AG08395 (cell line): Measurements from ENCODE around the gene LMBR1.
"Not testable (repeated sequence)": the region's sequence is repeated elsewhere in the genome, so short reads cannot be mapped to it uniquely, and the experiment has no call there.

Source experiments
- DNase-seq: peaks from one replicate; pipeline ENCODE4 v3.0.0; 2012; ENCODE audit warnings: mixed read lengths, low spot score

The LMBR1 gene

GRCh38 chr7:156845379-156846101, 47.4 kb downstream of the LMBR1 start:
- DNase-seq = no peak

GRCh38 chr7:156843582-156843981, 49.4 kb downstream of the LMBR1 start:
- not testable (repeated sequence) for DNase-seq

- DNase-seq = no peak
Measured at GRCh38 chr7:156843157-156843556, 49.8 kb downstream of the LMBR1 start.

GRCh38 chr7:156842740-156843140, 50.2 kb downstream of the LMBR1 start:
- no peak for DNase-seq

- no peak for DNase-seq
Measured at GRCh38 chr7:156842317-156842716, 50.7 kb downstream of the LMBR1 start.

- no peak for DNase-seq
Measured at GRCh38 chr7:156841497-156841896, 51.5 kb downstream of the LMBR1 start.

GRCh38 chr7:156840134-156840533, 52.8 kb downstream of the LMBR1 start:
- no peak for DNase-seq

GRCh38 chr7:156836443-156836842, 56.5 kb downstream of the LMBR1 start:
- no peak for DNase-seq

GRCh38 chr7:156834462-156834861, 58.5 kb downstream of the LMBR1 start:
- no peak for DNase-seq

- DNase-seq = no peak
Measured at GRCh38 chr7:156833312-156833711, 59.7 kb downstream of the LMBR1 start.

GRCh38 chr7:156832195-156832877, 60.6 kb downstream of the LMBR1 start:
- DNase-seq = no peak

GRCh38 chr7:156829669-156830336, 63.2 kb downstream of the LMBR1 start:
- DNase-seq = no peak

GRCh38 chr7:156827587-156828203, 65.3 kb downstream of the LMBR1 start:
- peak; percentile 36 for DNase-seq

- no peak for DNase-seq
Measured at GRCh38 chr7:156823435-156823834, 69.5 kb downstream of the LMBR1 start.

- DNase-seq = no peak
Measured at GRCh38 chr7:156820445-156821063, 72.4 kb downstream of the LMBR1 start.

- no peak for DNase-seq
Measured at GRCh38 chr7:156819733-156820295, 73.2 kb downstream of the LMBR1 start.

- DNase-seq = no peak
Measured at GRCh38 chr7:156818133-156818532, 74.8 kb downstream of the LMBR1 start.

- DNase-seq = peak; percentile 16
Measured at GRCh38 chr7:156816943-156817572, 75.9 kb downstream of the LMBR1 start.

GRCh38 chr7:156811706-156812105, 81.3 kb downstream of the LMBR1 start:
- DNase-seq = no peak

- not testable (repeated sequence) for DNase-seq
Measured at GRCh38 chr7:156803656-156804055, 89.3 kb downstream of the LMBR1 start.

GRCh38 chr7:156802214-156802613, 90.8 kb downstream of the LMBR1 start:
- no peak for DNase-seq
